Activated T-cell treated with anti-CD3 and anti-CD28 coated beads, Interleukin-2, amount 50 U/mL, for 4 hours (primary cell): ENCODE results near the gene RFTN2. TPM values are rescaled to one million over a fixed set of nuclear protein-coding genes. Genes with fewer than 3 reads are reported as not detected.
"Not testable (repeated sequence)": the region's sequence is repeated elsewhere in the genome, so short reads cannot be mapped to it uniquely, and the experiment has no call there.

Source experiments
- ATAC-seq, 2 donors: fragments of 200-7000 bp; cut with Tn5 transposase; one replicate each; pipeline ENCODE4 v1.10.0; 2021
- DNase-seq: peaks from one replicate; pipeline ENCODE4 v3.0.0-alpha.2; 2020
- H3K27me3 Mint-ChIP-seq: one replicate; pipeline ENCODE4 v1.8.0; 2021; ENCODE audit warnings: low read depth, mixed read lengths
- H3K36me3 Mint-ChIP-seq: one replicate; pipeline ENCODE4 v1.8.0; 2022; ENCODE audit warnings: mixed read lengths; ENCODE audit not compliant: insufficient read depth
- H3K4me1 Mint-ChIP-seq: one replicate; pipeline ENCODE4 v1.8.0; 2021; ENCODE audit warnings: low read depth, mixed read lengths
- H3K4me3 Mint-ChIP-seq: one replicate; pipeline ENCODE4 v1.8.0; 2021; ENCODE audit warnings: mild to moderate bottlenecking, moderate library complexity, mixed read lengths
- H3K9me3 Mint-ChIP-seq: one replicate; pipeline ENCODE4 v1.8.0; 2021; ENCODE audit warnings: mixed read lengths
- total RNA-seq, 3 donors: library from RNA; stranded (reverse); gene quantifications; one replicate each; pipeline ENCODE4 v1.2.1, GENCODE V29; 2021

The RFTN2 gene
- total RNA-seq, 3 donors from 2014 or later = not detected

GRCh38 chr2:197604117-197604860 is 71.1 kb downstream of the RFTN2 start:
- peak in 1 of 2 donors; percentile 25 for ATAC-seq

GRCh38 chr2:197601726-197602125 is 73.7 kb downstream of the RFTN2 start:
- Mint-ChIP-seq H3K27me3 (peaks cover 28% of the 10 kb centered on the region), H3K36me3 (no peaks in the 10 kb centered on the region)

More at GRCh38 chr2:197604117-197604860, 71.1 kb downstream of the RFTN2 start:
- no peak for DNase-seq
- no peak overlapping the region for H3K4me3 Mint-ChIP-seq
- peaks cover 9% of the 10 kb centered on the region for H3K4me1 Mint-ChIP-seq
- no peaks in the 10 kb centered on the region for H3K9me3 Mint-ChIP-seq
- H3K27me3 Mint-ChIP-seq = peaks cover 10% of the 10 kb centered on the region
- H3K36me3 Mint-ChIP-seq = no peaks in the 10 kb centered on the region

GRCh38 chr2:197600306-197600705 is 75.1 kb downstream of the RFTN2 start:
- ATAC-seq = no peak
- DNase-seq = no peak
- Mint-ChIP-seq H3K4me3 (no peak overlapping the region), H3K9me3 (no peaks in the 10 kb centered on the region), H3K4me1 (peaks cover 6% of the 10 kb centered on the region), H3K27me3 (peaks cover 28% of the 10 kb centered on the region), H3K36me3 (no peaks in the 10 kb centered on the region)

More at GRCh38 chr2:197601726-197602125, 73.7 kb downstream of the RFTN2 start:
- H3K9me3 Mint-ChIP-seq = no peaks in the 10 kb centered on the region
- H3K4me3 Mint-ChIP-seq = no peak overlapping the region
- H3K4me1 Mint-ChIP-seq = peaks cover 10% of the 10 kb centered on the region
- DNase-seq (no peak), ATAC-seq (no peak)

- H3K4me1 Mint-ChIP-seq = peaks cover 6% of the 10 kb centered on the region
- ATAC-seq = peak; percentile 81 to 83
- no peaks in the 10 kb centered on the region for H3K36me3 Mint-ChIP-seq
- peaks cover 28% of the 10 kb centered on the region for H3K27me3 Mint-ChIP-seq
- DNase-seq = peak; percentile 11
- no peaks in the 10 kb centered on the region for H3K9me3 Mint-ChIP-seq
- H3K4me3 Mint-ChIP-seq = no peak overlapping the region
Measured at GRCh38 chr2:197599285-197599965, 76.0 kb downstream of the RFTN2 start.

GRCh38 chr2:197598450-197598849 is 76.9 kb downstream of the RFTN2 start:
- H3K4me3 Mint-ChIP-seq = no peak overlapping the region
- no peak for ATAC-seq

GRCh38 chr2:197597166-197597565 is 78.2 kb downstream of the RFTN2 start:
- Mint-ChIP-seq H3K27me3 (peaks cover 28% of the 10 kb centered on the region), H3K4me1 (peaks cover 6% of the 10 kb centered on the region), H3K36me3 (no peaks in the 10 kb centered on the region), H3K9me3 (no peaks in the 10 kb centered on the region), H3K4me3 (no peak overlapping the region)
- ATAC-seq (no peak), DNase-seq (no peak)

More at GRCh38 chr2:197598450-197598849, 76.9 kb downstream of the RFTN2 start:
- Mint-ChIP-seq H3K36me3 (no peaks in the 10 kb centered on the region), H3K27me3 (peaks cover 28% of the 10 kb centered on the region), H3K9me3 (no peaks in the 10 kb centered on the region), H3K4me1 (peaks cover 6% of the 10 kb centered on the region)
- no peak for DNase-seq

GRCh38 chr2:197596766-197597165 is 78.6 kb downstream of the RFTN2 start:
- peaks cover 6% of the 10 kb centered on the region for H3K4me1 Mint-ChIP-seq
- no peak for ATAC-seq
- H3K9me3 Mint-ChIP-seq = no peaks in the 10 kb centered on the region
- DNase-seq = no peak
- H3K36me3 Mint-ChIP-seq = no peaks in the 10 kb centered on the region
- H3K4me3 Mint-ChIP-seq = no peak overlapping the region
- H3K27me3 Mint-ChIP-seq = peaks cover 28% of the 10 kb centered on the region

- Mint-ChIP-seq H3K4me1 (no peaks in the 10 kb centered on the region), H3K36me3 (peaks cover 3% of the 10 kb centered on the region), H3K27me3 (peaks cover 13% of the 10 kb centered on the region), H3K4me3 (no peak overlapping the region), H3K9me3 (peaks cover 6% of the 10 kb centered on the region)
- DNase-seq = no peak
- no peak for ATAC-seq
Measured at GRCh38 chr2:197591339-197592072, 83.9 kb downstream of the RFTN2 start.

GRCh38 chr2:197587255-197587654 is 88.1 kb downstream of the RFTN2 start:
- not testable (repeated sequence) for DNase-seq, ATAC-seq, H3K36me3 Mint-ChIP-seq, H3K4me3 Mint-ChIP-seq, H3K4me1 Mint-ChIP-seq, H3K9me3 Mint-ChIP-seq
- H3K27me3 Mint-ChIP-seq = peaks cover 13% of the 10 kb centered on the region

GRCh38 chr2:197580166-197580565 is 95.2 kb downstream of the RFTN2 start:
- DNase-seq, H3K4me3 Mint-ChIP-seq, H3K36me3 Mint-ChIP-seq, ATAC-seq, H3K4me1 Mint-ChIP-seq, H3K27me3 Mint-ChIP-seq, H3K9me3 Mint-ChIP-seq: not testable (repeated sequence)

GRCh38 chr2:197578294-197578693 is 97.1 kb downstream of the RFTN2 start:
- not testable (repeated sequence) for H3K36me3 Mint-ChIP-seq, H3K27me3 Mint-ChIP-seq, H3K4me1 Mint-ChIP-seq, H3K4me3 Mint-ChIP-seq, H3K9me3 Mint-ChIP-seq, ATAC-seq, DNase-seq

GRCh38 chr2:197577446-197577845 is 97.9 kb downstream of the RFTN2 start:
- H3K36me3 Mint-ChIP-seq = peaks cover 7% of the 10 kb centered on the region
- H3K27me3 Mint-ChIP-seq = no peaks in the 10 kb centered on the region
- DNase-seq (no peak), ATAC-seq (no peak)
- no peaks in the 10 kb centered on the region for H3K4me1 Mint-ChIP-seq
- H3K4me3 Mint-ChIP-seq = no peak overlapping the region
- peaks cover 11% of the 10 kb centered on the region for H3K9me3 Mint-ChIP-seq

GRCh38 chr2:197576631-197577030 is 98.8 kb downstream of the RFTN2 start:
- no peak for ATAC-seq
- Mint-ChIP-seq H3K27me3 (no peaks in the 10 kb centered on the region), H3K36me3 (peaks cover 10% of the 10 kb centered on the region), H3K9me3 (peaks cover 11% of the 10 kb centered on the region), H3K4me1 (no peaks in the 10 kb centered on the region), H3K4me3 (no peak overlapping the region)
- no peak for DNase-seq

GRCh38 chr2:197575987-197576386 is 99.4 kb downstream of the RFTN2 start:
- Mint-ChIP-seq H3K27me3 (no peaks in the 10 kb centered on the region), H3K9me3 (peaks cover 11% of the 10 kb centered on the region), H3K4me3 (no peak overlapping the region), H3K36me3 (peaks cover 10% of the 10 kb centered on the region), H3K4me1 (no peaks in the 10 kb centered on the region)
- DNase-seq (no peak), ATAC-seq (no peak)
